ENCODE data around the gene DGKE.

Gene DGKE

DNA sequence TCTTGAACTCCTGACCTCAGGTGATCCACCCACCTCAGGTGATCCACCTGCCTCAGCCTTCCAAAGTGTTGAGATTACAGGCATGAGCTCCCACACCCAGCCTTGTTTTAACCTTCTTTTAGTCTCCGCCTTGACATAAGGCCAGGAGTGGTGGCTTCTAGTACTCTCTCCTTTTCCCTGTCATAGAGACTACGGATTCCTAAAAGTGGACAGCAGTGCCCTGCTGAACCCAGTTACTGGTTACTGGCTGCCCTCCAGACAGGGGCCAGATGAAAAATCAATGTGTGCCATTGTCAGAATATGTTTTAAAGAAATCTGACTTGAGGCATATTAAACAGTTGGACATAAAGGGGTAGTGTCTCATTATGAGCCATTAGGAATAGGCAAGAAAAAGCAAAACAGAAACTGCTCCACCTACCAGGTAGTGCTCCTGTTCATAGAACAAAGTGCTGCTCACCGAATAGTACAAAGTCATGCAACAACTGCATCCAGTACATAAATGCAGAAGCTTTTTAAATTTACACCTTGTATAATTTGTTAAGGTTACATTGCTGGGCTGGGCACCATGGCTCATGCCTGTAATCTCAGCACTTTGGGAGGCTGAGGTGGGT lies 47.8 kb downstream of the DGKE start:
- TF ChIP-seq POLR2A (IDR thresholded peaks at IDR 0.05; ENCODE audit: low read depth, low read length), result no peak
- FAIRE-seq (no peak), DNase-seq (ENCODE audit: insufficient read length, low spot score) (no peak)

DNA sequence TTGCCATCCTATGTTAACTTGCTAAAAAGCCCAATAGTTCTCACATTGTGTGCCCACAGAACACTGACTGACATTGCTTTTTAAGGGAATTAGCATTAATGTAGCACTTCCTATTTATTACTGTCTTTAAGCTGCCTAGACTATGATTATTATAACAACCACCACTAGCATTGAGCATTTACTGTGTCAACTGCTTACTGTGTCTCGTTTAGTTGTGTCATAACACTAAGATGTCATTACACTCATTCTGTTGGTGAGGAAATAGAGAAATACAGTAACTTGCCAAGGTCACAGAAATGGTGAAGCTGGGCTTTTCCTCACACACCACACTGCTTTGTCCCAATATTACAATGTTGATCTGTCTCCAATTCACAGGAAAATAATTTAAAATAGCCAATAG lies 49.7 kb downstream of the DGKE start:
- no peak for TF ChIP-seq POLR2A (IDR thresholded peaks at IDR 0.05; ENCODE audit: low read depth, low read length)
- FAIRE-seq (no peak), DNase-seq (ENCODE audit: insufficient read length, low spot score) (no peak)

GRCh38 chr17:56884483-56885311 lies 50.7 kb downstream of the DGKE start:
- DNase-seq (ENCODE audit: insufficient read length, low spot score) (no peak), FAIRE-seq (no peak)
- no peak for TF ChIP-seq POLR2A (IDR thresholded peaks at IDR 0.05; ENCODE audit: low read depth, low read length)

DNA sequence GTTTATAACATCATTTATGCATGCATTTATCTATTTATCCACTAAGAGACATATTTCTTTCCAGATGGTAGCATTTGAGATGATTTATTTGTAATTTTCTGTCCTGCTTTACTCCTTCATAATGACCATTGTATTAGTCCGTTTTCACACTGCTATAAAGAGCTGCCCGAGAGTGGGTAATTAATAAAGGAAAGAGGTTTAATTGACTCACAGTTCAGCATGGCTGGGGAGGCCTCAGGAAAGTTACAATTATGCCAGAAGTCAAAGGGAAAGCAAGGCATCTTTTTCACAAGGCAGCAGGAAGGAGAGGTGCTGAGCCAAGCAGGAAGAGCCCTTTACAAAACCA lies 51.3 kb downstream of the DGKE start:
- DNase-seq (ENCODE audit: insufficient read length, low spot score), result no peak
- no peak for FAIRE-seq
- no peak for TF ChIP-seq POLR2A (IDR thresholded peaks at IDR 0.05; ENCODE audit: low read depth, low read length)

DNA sequence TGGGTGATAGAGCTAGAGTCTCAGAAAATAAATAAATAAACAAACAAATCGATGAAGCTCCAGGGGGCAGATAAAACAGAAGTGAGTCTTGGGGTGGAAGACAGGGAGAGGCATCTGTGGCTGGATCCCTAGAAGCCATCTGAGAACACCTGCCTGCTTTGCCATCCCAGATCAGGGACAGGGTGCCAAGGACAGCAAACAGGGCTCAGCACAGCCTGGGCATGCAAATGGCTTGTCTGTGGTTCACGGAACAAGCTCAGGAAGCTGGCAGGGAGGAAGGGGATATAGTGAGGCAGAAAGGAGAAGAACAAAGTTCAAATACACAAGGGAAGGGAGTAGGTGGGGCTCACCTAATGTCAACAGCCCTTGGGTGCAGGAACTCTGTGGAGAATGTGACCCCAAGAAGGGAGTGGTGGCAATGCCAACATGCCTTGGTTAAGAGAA lies 52.4 kb downstream of the DGKE start:
- DNase-seq (ENCODE audit: insufficient read length, low spot score), result no peak
- TF ChIP-seq POLR2A (IDR thresholded peaks at IDR 0.05; ENCODE audit: low read depth, low read length), result no peak
- FAIRE-seq, result no peak

GRCh38 chr17:56887105-56887504 lies 53.2 kb downstream of the DGKE start:
- FAIRE-seq (no peak), DNase-seq (ENCODE audit: insufficient read length, low spot score) (no peak)
- TF ChIP-seq POLR2A (IDR thresholded peaks at IDR 0.05; ENCODE audit: low read depth, low read length), result no peak

GRCh38 chr17:56887552-56888467 lies 53.9 kb downstream of the DGKE start:
- FAIRE-seq (no peak), DNase-seq (ENCODE audit: insufficient read length, low spot score) (no peak)
- no peak for TF ChIP-seq POLR2A (IDR thresholded peaks at IDR 0.05; ENCODE audit: low read depth, low read length)

- FAIRE-seq (no peak), DNase-seq (ENCODE audit: insufficient read length, low spot score) (no peak)
- TF ChIP-seq POLR2A (IDR thresholded peaks at IDR 0.05; ENCODE audit: low read depth, low read length), result no peak
These were observed 56.4 kb downstream of the DGKE start for GRCh38 chr17:56890390-56890789.

DNA sequence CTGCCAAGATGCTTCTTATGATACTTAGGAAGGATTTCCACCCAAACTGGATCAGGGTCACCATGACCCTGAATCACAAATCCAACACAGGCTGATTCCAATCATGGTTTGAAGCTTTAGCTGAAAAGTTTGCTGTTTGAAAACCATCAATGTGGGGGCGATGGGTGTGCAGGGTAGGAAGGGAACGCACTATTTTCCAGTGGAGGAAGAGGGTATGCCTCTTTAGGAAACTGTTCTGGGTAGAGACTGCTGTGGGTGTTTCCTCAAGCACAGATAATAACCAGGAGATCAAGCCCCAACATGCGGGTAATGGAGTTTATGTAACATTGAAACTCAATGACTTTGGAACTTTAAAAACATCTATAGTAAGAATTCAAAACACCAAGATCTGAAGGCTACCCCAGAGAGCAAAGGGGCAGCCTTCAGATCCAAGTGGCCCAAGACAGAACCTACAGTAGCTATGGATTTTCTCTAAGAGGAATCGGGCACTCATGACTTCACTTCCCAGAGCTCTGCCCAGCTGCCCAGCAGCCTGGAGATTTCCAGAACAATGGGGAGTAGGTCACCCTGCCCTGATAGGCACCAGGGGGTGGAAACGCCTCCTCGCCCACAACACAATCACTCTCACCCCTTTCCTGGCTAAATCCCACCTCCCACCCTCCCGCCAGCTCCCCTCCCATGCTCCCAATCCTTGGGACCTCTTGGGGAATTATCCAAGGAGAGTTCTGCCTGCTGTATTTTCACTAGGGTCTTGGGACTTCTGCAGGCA lies 57.1 kb downstream of the DGKE start:
- no peak for FAIRE-seq

DNA sequence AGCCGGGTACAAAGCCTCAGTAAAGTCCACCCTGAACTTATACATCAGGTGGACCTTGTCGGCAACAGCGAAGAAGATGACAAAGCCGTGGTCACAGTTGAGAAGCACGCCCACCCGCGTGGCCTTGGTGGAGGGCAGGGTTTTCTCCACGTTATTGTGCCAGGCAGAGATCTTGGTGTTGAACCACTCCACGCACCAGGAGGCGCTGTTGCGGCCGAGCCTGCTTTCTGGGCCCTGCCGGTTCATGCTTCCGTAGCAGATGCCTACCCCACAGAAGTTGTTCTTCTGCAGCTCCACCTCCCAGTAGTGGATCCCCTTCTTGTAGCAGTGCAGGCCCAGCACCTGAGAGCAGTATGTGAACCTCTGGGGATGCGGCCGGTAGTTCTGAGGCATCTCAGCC lies 57.8 kb downstream of the DGKE start:
- DNase-seq (ENCODE audit: insufficient read length, low spot score), result no peak
- no peak for FAIRE-seq
- TF ChIP-seq POLR2A (IDR thresholded peaks at IDR 0.05; ENCODE audit: low read depth, low read length), result no peak

More for the DNA sequence above, 57.1 kb downstream of the DGKE start:
- DNase-seq (ENCODE audit: insufficient read length, low spot score), result no peak
- no peak for TF ChIP-seq POLR2A (IDR thresholded peaks at IDR 0.05; ENCODE audit: low read depth, low read length)

GRCh38 chr17:56892333-56892732 lies 58.4 kb downstream of the DGKE start:
- no peak for FAIRE-seq
- no peak for TF ChIP-seq POLR2A (IDR thresholded peaks at IDR 0.05; ENCODE audit: low read depth, low read length)
- no peak for DNase-seq (ENCODE audit: insufficient read length, low spot score)

- TF ChIP-seq POLR2A (IDR thresholded peaks at IDR 0.05; ENCODE audit: low read depth, low read length), result no peak
- FAIRE-seq (no peak), DNase-seq (ENCODE audit: insufficient read length, low spot score) (no peak)
These were observed 59.6 kb downstream of the DGKE start for GRCh38 chr17:56893503-56893902.

GRCh38 chr17:56894859-56895455 lies 61.0 kb downstream of the DGKE start:
- FAIRE-seq, result no peak
- DNase-seq (ENCODE audit: insufficient read length, low spot score), result no peak
- TF ChIP-seq POLR2A (IDR thresholded peaks at IDR 0.05; ENCODE audit: low read depth, low read length), result no peak
